ENCODE results near the gene GXYLT1. TPM values are rescaled to one million over a fixed set of nuclear protein-coding genes. Genes with fewer than 3 reads are reported as not detected.
"Not testable (repeated sequence)": the region's sequence is repeated elsewhere in the genome, so short reads cannot be mapped to it uniquely, and the experiment has no call there.

GXYLT1 gene
- 28.8 and 29.9 TPM in 2 replicates for total RNA-seq (2014; rRNA removed; shearing (Covaris generic))

GRCh38 chr12:42144408-42145196 lies at the start of gene GXYLT1:
Gene GXYLT1, minus strand, starts transcription at chr12:42144874. Its CDS starts 228 bp downstream, at chr12:42144646.
- peak; percentile 97 for DNase-seq (ENCODE audit: low read depth)

DNA sequence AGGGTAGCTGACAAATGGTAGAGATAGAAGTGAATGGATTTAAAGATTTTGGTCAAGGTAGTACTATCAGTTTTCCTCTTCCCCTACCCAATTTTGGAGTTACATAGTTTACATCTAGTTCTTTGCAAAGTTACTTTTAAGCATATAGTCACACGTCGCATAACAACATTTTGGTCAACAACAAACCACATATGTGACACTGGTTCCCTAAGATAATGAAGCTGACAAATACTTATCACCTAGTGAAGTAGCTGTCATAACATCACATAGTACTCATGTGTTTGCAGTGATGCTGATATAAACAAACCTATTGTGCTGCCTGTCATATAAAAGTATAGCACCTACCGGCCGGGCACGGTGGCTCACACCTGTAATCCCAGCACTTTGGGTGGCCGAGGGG lies 48.0 kb upstream of the GXYLT1 start:
- DNase-seq (ENCODE audit: low read depth), result no peak

- no peak for DNase-seq (ENCODE audit: low read depth)
These were observed 47.6 kb upstream of the GXYLT1 start for GRCh38 chr12:42192258-42192657.

DNA sequence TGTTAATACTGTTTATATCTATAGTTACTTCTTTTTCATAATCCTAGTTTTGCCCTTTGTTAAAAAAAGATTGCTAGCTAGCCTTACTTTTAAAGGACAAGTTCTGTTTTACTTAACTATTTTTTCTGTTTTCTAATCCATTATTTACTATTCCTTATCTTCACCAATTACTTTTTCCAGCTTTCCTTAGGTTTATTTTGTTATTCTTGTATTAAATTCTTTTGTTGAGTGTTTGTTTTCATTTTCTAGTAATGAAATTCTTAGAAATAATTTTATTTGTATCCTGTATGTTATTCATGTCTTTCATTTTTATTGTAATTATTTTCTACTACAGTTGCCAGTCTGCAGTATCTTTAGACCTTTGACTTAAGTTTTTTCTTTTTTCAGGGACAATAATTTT lies 45.7 kb upstream of the GXYLT1 start:
- DNase-seq (ENCODE audit: low read depth), result no peak

DNA sequence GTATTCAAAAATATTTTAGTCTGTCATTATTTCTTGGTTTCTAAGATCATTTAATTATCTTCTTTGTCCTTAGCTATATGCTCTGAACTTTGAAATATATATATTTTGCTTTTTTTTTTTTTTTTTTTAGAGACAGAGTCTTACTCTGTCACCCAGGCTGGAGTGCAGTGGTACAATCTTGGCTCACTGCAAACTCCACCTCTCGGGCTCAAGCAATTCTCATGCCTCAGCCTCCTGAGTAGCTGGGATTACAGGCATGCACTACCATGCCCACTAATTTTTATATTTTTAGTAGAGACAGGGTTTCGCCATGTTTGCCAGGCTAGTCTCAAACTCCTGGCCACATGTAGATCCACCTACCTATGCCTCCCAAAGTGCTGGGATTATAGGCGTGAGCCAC lies 43.6 kb upstream of the GXYLT1 start:
- DNase-seq (ENCODE audit: low read depth), result not testable (repeated sequence)

DNA sequence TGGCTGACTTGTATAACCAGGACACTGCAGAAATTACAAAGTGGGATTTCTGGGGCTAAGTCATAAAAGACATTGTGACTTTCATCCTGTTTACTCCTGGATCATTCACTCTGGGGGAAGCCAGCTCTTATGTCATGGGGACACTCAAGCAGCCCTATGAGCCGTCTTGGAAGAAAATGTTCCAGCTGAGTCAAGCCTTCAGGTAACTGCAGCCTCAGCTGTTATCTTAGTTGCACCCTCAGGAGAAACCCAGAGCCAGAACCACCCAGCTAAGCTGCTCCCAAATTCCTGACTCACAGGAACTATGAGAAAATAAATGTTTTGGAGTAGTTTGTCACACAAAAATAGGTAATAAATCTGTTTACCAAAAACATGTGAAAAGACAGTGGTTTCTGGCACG lies 43.1 kb upstream of the GXYLT1 start:
- DNase-seq (ENCODE audit: low read depth), result no peak

GRCh38 chr12:42186793-42187192 lies 42.1 kb upstream of the GXYLT1 start:
- DNase-seq (ENCODE audit: low read depth), result no peak

- no peak for DNase-seq (ENCODE audit: low read depth)
These were observed 37.7 kb upstream of the GXYLT1 start for GRCh38 chr12:42182394-42182793.

DNA sequence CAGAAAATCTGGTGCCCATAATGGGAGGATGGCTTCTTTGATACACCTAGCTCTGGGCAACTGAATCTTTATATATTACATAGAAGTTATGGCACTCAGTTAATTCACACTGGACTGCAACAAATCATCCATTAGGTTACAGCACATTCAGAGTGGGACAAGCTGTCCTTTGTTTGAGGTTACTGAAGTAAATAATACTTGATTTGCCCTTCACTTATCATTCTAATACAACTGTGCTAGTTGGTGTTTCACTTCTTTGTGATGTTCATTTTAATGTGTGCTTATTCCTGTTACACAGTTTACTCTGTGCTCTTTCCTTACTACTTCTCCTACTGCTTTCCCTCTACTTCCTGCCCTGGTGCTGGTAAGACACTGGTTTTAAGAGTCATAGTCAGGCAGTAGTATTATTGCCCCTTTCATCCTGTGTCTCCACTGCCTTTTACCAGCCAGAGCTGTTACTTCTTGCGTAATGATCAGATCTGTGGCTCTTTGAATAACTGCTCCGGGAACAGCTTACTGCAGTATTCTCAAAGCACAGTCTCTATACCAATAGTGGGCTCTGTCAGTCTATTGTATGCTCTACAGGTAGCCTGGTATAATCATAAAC lies 36.4 kb upstream of the GXYLT1 start:
- no peak for DNase-seq (ENCODE audit: low read depth)

DNA sequence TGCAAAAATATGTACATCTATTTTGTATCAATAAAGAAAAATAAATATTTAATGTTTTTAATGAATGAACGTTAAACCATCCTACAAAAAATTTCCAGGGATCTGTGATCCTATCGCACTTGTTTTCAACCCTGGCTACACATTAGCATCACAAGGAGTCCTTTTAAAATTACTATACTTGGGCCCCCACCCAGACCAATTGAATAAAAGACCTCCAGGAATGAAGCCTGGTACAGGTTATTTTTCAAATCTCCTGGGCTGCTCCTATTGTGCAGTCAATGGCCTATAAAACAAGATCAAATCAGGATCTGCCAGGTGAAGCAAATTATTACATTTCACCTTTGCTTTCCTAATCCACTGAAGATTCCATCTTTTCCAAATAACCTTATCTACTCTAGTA lies 33.4 kb upstream of the GXYLT1 start:
- no peak for DNase-seq (ENCODE audit: low read depth)

GRCh38 chr12:42174978-42175377 lies 30.3 kb upstream of the GXYLT1 start:
- no peak for DNase-seq (ENCODE audit: low read depth)

DNA sequence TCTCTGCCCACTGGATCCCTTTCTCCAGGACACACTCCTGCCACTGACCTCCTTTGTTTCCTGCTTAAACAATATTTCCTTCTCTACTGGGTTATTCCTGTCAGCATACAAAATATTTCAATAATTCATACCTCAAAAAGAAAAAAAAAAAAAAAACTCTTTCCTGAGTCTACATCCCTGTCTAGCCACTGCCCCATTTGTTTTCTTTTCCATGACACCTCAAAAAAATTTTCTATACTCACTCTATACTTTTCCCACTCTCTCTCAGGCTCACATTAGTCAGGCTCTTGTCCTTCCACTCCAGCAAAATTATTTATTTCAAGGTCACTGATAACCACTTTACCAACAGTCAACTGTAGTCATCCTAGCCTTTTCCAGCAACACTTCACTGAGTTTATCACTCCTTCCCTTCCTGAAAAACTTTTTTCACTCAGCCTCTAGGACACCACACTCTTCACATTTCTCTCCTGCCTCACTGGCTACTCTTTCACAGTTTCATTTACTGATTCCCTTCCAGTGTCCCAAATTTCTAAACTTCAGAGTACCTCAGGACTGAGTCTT lies 29.4 kb upstream of the GXYLT1 start:
- no peak for DNase-seq (ENCODE audit: low read depth)

DNA sequence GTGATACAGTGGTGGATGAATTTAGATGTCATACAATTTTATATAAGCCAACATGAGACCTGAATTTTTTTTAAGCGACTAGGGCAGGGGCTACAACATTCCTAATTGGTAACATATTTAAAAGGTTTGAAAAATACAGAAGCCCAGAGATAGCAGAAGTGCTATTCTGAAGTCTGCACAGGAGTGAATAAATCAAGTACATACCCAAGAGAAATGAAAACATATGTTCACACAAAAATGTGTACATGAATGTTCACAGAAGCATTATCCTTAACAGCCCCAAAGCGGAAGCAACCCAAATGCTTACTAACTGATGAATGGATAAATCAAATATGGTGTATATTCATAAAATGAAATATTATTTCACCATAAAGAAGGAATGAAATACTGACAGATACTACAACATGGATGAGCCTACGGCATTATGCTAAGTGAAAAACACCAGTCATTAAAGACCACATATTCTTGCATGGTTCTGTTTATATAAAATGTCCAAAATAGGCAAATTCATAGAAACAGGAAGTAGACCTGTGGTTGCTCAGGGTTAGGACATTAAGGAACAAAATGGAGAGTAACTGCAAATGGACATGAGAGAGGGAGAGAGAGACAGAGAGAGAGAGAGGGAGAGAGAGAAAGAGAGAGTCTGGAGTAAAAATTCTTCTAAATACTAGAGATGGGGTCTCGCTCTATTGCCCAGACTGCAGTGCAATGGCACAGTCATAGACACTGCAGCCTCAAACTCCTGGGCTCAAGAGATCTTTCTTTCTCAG lies 28.0 kb upstream of the GXYLT1 start:
- DNase-seq (ENCODE audit: low read depth), result no peak

- no peak for DNase-seq (ENCODE audit: low read depth)
These were observed 23.0 kb upstream of the GXYLT1 start for GRCh38 chr12:42167711-42168110.

DNA sequence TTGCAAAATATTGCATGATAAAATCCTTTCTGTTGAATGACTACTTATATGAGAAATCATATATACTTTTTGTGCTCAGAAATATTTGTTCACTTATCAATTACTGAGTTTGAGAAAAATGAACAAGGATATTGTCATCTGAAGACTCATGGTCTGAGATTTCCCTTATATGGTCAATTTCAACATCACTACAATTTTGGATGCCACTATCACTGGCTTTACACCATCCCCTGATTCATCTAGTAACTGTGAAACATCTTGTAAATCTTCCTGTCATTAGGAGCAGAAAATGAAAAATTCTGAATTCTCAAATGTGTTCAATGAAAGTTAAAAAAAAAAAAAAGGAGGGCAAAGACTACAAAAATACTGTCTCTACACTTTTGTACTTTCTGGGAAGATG lies 21.8 kb upstream of the GXYLT1 start:
- DNase-seq (ENCODE audit: low read depth), result no peak

- no peak for DNase-seq (ENCODE audit: low read depth)
These were observed 19.2 kb upstream of the GXYLT1 start for GRCh38 chr12:42163913-42164312.

- no peak for DNase-seq (ENCODE audit: low read depth)
These were observed 18.3 kb upstream of the GXYLT1 start for GRCh38 chr12:42162965-42163364.

DNA sequence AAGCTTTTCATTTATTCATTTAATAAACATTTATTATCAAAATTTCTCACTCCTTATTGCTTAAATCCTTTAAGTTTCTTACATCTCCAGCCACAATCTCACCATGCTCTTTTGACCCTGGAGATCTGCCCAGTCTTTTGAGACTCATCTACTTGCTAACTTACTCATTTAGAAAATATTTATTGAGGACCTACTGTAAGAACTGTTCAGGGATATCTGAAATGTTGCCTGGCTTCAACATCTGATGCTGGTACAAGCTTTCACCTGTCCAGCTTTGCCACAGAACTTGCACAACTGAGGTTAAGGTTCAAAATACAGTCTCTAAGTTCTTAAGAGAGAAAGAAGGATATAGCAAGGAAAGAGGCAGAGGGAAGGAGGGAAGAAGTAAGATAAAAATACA lies 17.5 kb upstream of the GXYLT1 start:
- no peak for DNase-seq (ENCODE audit: low read depth)

DNA sequence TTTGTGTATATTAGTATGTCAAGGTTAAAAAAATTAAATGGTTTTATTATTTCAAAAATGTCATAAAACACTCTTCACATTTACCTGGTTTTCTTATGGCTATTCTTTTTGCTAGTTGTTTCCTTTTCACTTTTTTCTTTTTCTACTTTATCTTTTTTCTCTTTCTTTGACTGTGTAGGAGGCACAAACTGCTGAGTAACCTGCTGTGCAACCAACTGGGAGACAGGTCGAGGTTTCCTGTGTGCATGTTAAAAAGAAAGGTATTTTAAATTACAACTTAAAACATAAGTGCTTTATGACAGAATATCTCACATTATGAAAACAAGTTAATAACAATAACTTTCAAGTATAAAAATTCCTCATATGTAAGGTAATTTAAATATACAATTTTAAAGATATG lies 16.9 kb upstream of the GXYLT1 start:
- DNase-seq (ENCODE audit: low read depth), result no peak

GRCh38 chr12:42156232-42156631 lies 11.6 kb upstream of the GXYLT1 start:
- DNase-seq (ENCODE audit: low read depth), result no peak

GRCh38 chr12:42145552-42146215 lies 1.0 kb upstream of the GXYLT1 start:
- DNase-seq (ENCODE audit: low read depth), result peak; percentile 2

- DNase-seq (ENCODE audit: low read depth), result peak; percentile 21
These were observed 499 bp upstream of the GXYLT1 start for GRCh38 chr12:42145197-42145549.
